NCI-H1436 treated with DMSO at 0.1 percent for 48 hours (cell line): ENCODE measurements around the gene RUNX3.

ENCODE experiments used
- DNase-seq: peaks from one replicate; lab custom pipeline; 2025; lab: John Stamatoyannopoulos, UW

Gene RUNX3

GRCh38 chr1:24886241-24886640 is 43.8 kb downstream of the RUNX3 start:
- DNase-seq: no peak

GRCh38 chr1:24884751-24885150 is 45.3 kb downstream of the RUNX3 start:
- no peak for DNase-seq

GRCh38 chr1:24881034-24881433 is 49.0 kb downstream of the RUNX3 start:
- DNase-seq: no peak

GRCh38 chr1:24878775-24879742 is 51.0 kb downstream of the RUNX3 start:
- no peak for DNase-seq

- DNase-seq: no peak
Measured at GRCh38 chr1:24878045-24878444, 52.0 kb downstream of the RUNX3 start.

GRCh38 chr1:24875991-24876506 is 54.0 kb downstream of the RUNX3 start:
- DNase-seq: no peak

- no peak for DNase-seq
Measured at GRCh38 chr1:24875257-24875656, 54.8 kb downstream of the RUNX3 start.

GRCh38 chr1:24874611-24875234 is 55.4 kb downstream of the RUNX3 start:
- DNase-seq: no peak

- DNase-seq: no peak
Measured at GRCh38 chr1:24874056-24874455, 56.0 kb downstream of the RUNX3 start.

- no peak for DNase-seq
Measured at GRCh38 chr1:24873148-24873547, 56.9 kb downstream of the RUNX3 start.

GRCh38 chr1:24872061-24872850 is 57.8 kb downstream of the RUNX3 start:
- no peak for DNase-seq

GRCh38 chr1:24871306-24871901 is 58.7 kb downstream of the RUNX3 start:
- no peak for DNase-seq

- no peak for DNase-seq
Measured at GRCh38 chr1:24870551-24871195, 59.4 kb downstream of the RUNX3 start.

- DNase-seq: no peak
Measured at GRCh38 chr1:24868016-24868875, 61.8 kb downstream of the RUNX3 start.

- DNase-seq: no peak
Measured at GRCh38 chr1:24867084-24867870, 62.8 kb downstream of the RUNX3 start.

- DNase-seq: no peak
Measured at GRCh38 chr1:24866211-24867083, 63.6 kb downstream of the RUNX3 start.

GRCh38 chr1:24865587-24865986 is 64.5 kb downstream of the RUNX3 start:
- DNase-seq: no peak

- no peak for DNase-seq
Measured at GRCh38 chr1:24865168-24865567, 64.9 kb downstream of the RUNX3 start.

GRCh38 chr1:24864370-24864777 is 65.7 kb downstream of the RUNX3 start:
- no peak for DNase-seq
